ENCODE results near the gene CIB4.

Gene CIB4

DNA sequence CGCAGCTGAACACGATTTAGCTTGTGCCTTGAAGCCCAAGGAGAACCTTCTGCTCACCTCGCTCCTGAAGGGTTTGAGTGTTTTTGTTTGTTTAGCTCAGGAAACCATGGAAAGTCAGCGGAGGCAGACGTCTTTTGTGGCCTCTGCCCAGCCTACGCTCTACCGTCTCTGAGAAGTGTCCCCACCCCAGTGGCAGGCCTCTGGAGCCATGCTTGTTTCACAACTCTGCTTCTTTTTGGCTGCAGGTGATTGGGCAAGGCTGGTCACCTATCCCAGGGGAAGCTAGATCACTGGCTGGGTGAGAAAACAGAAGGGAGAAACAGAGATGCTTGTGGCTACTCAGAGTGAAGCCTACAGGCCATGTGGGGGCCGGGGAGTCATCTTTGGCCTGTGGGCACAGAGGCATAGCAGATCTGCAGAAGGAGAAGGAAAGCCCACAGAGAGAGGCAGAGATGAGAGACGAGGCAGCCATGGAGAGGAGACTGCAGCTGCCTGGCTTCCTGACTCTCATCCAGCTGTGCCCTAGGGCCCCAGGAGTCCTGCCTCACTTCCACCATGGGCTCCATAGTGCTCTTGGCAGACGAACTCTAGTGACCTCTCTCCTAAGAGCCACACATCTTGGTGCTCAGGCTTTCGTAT lies 50.1 kb downstream of the CIB4 start:
- DNase-seq (ENCODE audit: low spot score): no peak
- TF ChIP-seq, protein P1, sequence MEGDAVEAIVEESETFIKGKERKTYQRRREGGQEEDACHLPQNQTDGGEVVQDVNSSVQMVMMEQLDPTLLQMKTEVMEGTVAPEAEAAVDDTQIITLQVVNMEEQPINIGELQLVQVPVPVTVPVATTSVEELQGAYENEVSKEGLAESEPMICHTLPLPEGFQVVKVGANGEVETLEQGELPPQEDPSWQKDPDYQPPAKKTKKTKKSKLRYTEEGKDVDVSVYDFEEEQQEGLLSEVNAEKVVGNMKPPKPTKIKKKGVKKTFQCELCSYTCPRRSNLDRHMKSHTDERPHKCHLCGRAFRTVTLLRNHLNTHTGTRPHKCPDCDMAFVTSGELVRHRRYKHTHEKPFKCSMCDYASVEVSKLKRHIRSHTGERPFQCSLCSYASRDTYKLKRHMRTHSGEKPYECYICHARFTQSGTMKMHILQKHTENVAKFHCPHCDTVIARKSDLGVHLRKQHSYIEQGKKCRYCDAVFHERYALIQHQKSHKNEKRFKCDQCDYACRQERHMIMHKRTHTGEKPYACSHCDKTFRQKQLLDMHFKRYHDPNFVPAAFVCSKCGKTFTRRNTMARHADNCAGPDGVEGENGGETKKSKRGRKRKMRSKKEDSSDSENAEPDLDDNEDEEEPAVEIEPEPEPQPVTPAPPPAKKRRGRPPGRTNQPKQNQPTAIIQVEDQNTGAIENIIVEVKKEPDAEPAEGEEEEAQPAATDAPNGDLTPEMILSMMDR (IDR thresholded peaks at IDR 0.05; ENCODE audit: extremely low read depth, missing control alignments): no peak

DNA sequence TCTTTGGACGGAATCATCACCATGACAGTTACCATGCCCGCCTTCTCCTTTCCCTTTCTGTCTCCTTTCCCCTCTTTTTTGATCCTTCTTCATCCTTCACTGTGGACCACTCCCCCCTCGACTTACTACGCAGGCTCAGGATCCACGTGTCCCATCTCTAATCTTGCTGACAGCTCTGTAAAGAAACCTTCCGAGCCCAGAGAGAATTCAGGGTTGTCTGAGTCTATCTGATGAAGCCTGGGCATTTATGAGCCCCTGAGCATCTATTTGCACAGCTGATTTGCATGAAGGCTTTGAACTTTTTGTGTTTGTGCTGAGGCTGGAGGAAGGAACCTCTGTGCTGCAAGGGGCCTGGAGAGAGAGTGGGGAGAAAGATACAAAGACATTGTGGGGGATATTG lies 50.7 kb downstream of the CIB4 start:
- TF ChIP-seq, protein P1 (IDR thresholded peaks at IDR 0.05; ENCODE audit: extremely low read depth, missing control alignments): no peak
- DNase-seq (ENCODE audit: low spot score): no peak

DNA sequence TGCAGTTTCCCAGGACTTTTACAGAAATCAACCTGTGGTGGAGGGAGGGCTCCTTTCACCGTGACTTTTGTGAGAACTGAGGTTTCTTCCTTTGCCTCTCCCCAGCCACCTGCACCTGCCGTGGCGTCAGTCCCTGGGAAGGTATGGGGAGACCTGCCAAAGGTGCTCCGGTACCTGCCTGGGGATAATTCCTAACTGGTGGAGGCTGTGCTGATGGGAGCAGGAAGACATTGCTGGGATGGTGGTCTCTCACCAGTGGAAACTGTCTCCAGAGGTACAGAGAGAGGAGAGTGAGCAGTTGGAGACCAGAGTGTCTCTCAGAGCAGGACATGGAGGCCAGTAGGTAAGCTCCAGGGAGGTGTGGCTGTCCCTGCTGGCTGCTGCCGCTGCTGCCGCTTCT lies 52.6 kb downstream of the CIB4 start:
- DNase-seq (ENCODE audit: low spot score): no peak
- TF ChIP-seq, protein P1 (IDR thresholded peaks at IDR 0.05; ENCODE audit: extremely low read depth, missing control alignments): no peak

DNA sequence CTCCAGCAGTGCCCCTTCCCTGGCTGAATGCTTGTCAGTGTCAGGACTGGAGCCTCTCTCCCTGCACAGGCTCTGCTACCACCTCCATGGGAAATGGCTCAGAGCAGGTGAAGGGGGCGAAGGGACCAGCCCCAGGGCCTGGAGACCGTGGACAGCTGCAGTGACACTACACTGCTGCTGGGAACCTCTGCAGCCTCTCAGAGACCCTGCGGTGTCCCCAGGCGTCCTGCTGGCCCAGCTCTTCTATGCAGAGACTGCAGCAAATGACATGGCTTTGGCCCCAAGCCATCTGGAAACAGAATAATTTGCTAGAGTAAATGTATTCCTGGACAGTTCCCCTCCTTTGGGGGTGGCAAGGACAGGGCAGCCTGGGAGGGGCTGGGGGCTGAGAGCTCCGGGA lies 53.2 kb downstream of the CIB4 start:
- TF ChIP-seq, protein P1 (IDR thresholded peaks at IDR 0.05; ENCODE audit: extremely low read depth, missing control alignments): no peak
- no peak for DNase-seq (ENCODE audit: low spot score)

DNA sequence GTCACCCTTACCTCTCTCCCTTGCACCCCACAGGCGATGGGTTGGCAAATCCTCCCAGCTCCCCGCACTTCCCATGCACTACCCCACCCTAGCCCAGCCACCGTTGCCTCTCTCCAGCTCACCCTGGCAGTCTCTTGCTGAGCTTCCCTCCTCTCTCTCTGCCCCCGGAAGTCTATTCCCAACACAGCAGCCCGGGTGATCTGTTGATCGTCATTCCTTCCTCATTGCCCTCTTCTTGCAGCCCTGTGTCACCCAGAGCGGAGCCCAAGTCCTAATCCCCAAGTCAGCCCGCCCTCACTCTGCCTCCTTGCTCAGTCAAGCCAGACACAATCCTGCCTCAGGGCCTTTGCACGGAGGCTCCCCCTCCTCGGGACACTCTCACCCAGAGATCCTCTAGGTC lies 55.2 kb downstream of the CIB4 start:
- DNase-seq (ENCODE audit: low spot score): no peak
- TF ChIP-seq, protein P1 (IDR thresholded peaks at IDR 0.05; ENCODE audit: extremely low read depth, missing control alignments): no peak

DNA sequence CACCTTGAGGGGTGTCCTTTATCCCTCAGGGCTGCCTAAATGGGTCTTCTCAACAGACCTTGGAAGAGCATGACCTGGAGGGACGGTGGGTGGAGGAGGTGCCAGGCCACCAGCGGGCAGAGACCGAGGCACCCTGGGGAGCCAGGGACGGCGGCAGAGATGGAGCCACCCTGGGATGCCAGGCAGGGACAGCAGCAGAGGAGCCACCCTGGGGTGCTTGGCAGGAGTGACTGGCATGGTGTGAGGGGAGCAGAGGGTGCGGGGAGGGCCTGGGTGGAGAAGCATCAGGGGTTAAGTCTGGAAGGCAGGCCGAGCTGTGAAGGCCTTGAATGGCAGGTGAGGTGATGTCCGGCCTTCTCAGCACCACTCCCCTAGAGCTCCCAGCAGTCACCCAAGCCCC lies 56.1 kb downstream of the CIB4 start:
- DNase-seq (ENCODE audit: low spot score): no peak
- TF ChIP-seq, protein P1 (IDR thresholded peaks at IDR 0.05; ENCODE audit: extremely low read depth, missing control alignments): no peak

DNA sequence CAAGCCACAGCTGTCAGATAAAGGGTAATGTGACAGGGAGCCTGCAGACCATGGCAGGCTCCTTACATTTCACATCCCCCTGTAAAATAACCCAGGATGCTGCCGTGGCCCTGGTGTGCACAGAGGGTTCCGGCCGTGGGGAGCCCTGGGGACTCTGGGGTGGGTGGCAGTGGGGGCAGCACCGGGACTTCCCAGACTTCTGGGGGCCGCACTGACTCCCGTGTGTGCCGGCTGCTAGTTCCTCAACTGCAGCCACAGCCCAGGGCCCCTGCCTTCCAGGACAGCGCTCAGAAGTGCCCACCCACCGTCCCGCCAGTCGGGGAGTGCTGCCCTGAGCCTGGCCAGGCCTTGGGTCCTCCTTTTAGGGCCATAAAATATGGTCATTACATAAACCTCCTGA lies 56.5 kb downstream of the CIB4 start:
- TF ChIP-seq, protein P1 (IDR thresholded peaks at IDR 0.05; ENCODE audit: extremely low read depth, missing control alignments): no peak
- DNase-seq (ENCODE audit: low spot score): no peak

Data from GM20000 (cell line).